ENCODE measurements around the gene SLC22A1. TPM values are rescaled to one million over a fixed set of nuclear protein-coding genes. Genes with fewer than 3 reads are reported as not detected.
A peak's percentile ranks its signal among the peaks of the same experiment; 100 is the strongest.
"Not testable (repeated sequence)": the region's sequence is repeated elsewhere in the genome, so short reads cannot be mapped to it uniquely, and the experiment has no call there.

Gene SLC22A1
- total RNA-seq, 1 experiment from 2014 or later, result 0.39 TPM

DNA sequence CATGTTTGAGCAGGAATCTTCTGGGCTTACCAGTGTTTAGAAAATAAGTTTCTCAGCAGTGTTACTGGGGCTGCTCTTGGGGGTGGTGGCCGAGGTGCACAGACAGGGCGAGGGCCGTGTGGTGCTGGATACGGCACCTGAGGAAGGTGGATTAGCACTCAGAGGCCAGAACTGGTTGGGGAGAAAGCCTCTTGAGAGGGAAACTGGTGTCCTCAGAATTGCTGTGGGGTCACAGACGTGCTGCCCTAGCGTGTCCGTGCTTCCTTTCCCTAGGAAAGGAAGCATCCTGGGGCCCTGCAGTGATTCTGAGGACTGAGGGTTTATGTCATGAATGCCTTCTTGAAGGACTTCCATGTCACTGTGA, 32.1 kb upstream of the SLC22A1 start:
- no peak overlapping the region for H2BK120ac ChIP-seq (ENCODE audit: low read depth, low read length, poor library complexity, severe bottlenecking)
- H4K20me1 ChIP-seq (ENCODE audit: control insufficient read depth, insufficient read depth, insufficient read length), result no peaks in the 10 kb centered on the region
- H2BK15ac ChIP-seq (ENCODE audit: low read depth, low read length), result no peak overlapping the region
- DNase-seq, result no peak
- Mint-ChIP-seq H3K4me3 (no peak overlapping the region), H3K9me3 (no peaks in the 10 kb centered on the region), H3K27ac (0 out of 7 replicates have a peak overlapping the region, but pooled peaks of 1 of the 3 experiments have one; percentile 57), H3K27me3 (ENCODE audit: low read depth) (no peaks in the 10 kb centered on the region), H3K4me1 (no peaks in the 10 kb centered on the region), H3K36me3 (ENCODE audit: insufficient read depth in 1 of 3, low read depth in 3 of 3) (peaks cover 58 to 87% (median 79%) of the 10 kb centered on the region in 3 experiments; a peak in 6 of 7 replicates)
- no peak overlapping the region for H2AK5ac ChIP-seq (ENCODE audit: insufficient read length, low read length)
- no peaks in the 10 kb centered on the region for H3K27me3 ChIP-seq (ENCODE audit: insufficient read depth, low read length)
- H3K79me2 ChIP-seq (ENCODE audit: insufficient read depth, low read length), result no peaks in the 10 kb centered on the region
- H3K79me1 ChIP-seq (ENCODE audit: insufficient read depth, low read depth, low read length, poor library complexity, severe bottlenecking), result no peaks in the 10 kb centered on the region
- no peak overlapping the region for H3K56ac ChIP-seq (ENCODE audit: insufficient read length, low read depth, low read length)
- no peak overlapping the region for H4K91ac ChIP-seq (ENCODE audit: insufficient read length, low read depth, low read length)
- H3K9ac ChIP-seq (ENCODE audit: extremely low read depth, insufficient read length, low read length), result no peak overlapping the region
- H3K14ac ChIP-seq (ENCODE audit: insufficient read depth, low read length), result no peak overlapping the region
- H4K8ac ChIP-seq (replicated peaks; ENCODE audit: insufficient read length, low read depth, low read length), result no peak overlapping the region
- no peak overlapping the region for H3T11ph ChIP-seq (ENCODE audit: low read length)
- no peak overlapping the region for H3K27ac ChIP-seq (ENCODE audit: insufficient read length, low read depth, low read length)
- H3K9me3 ChIP-seq (ENCODE audit: control insufficient read depth, low read depth, low read length), result no peaks in the 10 kb centered on the region
- no peaks in the 10 kb centered on the region for H3K23me2 ChIP-seq (ENCODE audit: insufficient read length, low read depth, low read length, poor library complexity, severe bottlenecking)
- no peak overlapping the region for H3K23ac ChIP-seq (ENCODE audit: insufficient read length, low read depth, low read length)
- H3K4me2 ChIP-seq (ENCODE audit: insufficient read depth, insufficient read length, low read length), result no peak overlapping the region
- H2BK12ac ChIP-seq (ENCODE audit: insufficient read length, low read depth, low read length), result no peak overlapping the region
- TF ChIP-seq, protein P1, sequence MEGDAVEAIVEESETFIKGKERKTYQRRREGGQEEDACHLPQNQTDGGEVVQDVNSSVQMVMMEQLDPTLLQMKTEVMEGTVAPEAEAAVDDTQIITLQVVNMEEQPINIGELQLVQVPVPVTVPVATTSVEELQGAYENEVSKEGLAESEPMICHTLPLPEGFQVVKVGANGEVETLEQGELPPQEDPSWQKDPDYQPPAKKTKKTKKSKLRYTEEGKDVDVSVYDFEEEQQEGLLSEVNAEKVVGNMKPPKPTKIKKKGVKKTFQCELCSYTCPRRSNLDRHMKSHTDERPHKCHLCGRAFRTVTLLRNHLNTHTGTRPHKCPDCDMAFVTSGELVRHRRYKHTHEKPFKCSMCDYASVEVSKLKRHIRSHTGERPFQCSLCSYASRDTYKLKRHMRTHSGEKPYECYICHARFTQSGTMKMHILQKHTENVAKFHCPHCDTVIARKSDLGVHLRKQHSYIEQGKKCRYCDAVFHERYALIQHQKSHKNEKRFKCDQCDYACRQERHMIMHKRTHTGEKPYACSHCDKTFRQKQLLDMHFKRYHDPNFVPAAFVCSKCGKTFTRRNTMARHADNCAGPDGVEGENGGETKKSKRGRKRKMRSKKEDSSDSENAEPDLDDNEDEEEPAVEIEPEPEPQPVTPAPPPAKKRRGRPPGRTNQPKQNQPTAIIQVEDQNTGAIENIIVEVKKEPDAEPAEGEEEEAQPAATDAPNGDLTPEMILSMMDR (conservative IDR thresholded peaks at IDR 0.05), result no peak
- no peak overlapping the region for H2BK5ac ChIP-seq (ENCODE audit: insufficient read length, low read length)
- H3K18ac ChIP-seq (ENCODE audit: insufficient read length, low read depth, low read length), result no peak overlapping the region
- no peak overlapping the region for H2AFZ ChIP-seq (ENCODE audit: low read length)
- no peak overlapping the region for H4K5ac ChIP-seq (ENCODE audit: insufficient read length, low read depth, low read length)
- no peak overlapping the region for H3K4ac ChIP-seq (ENCODE audit: low read depth, low read length)
- no peak overlapping the region for H2BK20ac ChIP-seq (ENCODE audit: low read depth, low read length, poor library complexity, severe bottlenecking)
- WGBS (ENCODE audit: extremely low coverage, insufficient read length, low lambda C conversion rate), result no CpG with 5 or more reads among the region's 7 CpGs
- H3K4me1 ChIP-seq (ENCODE audit: insufficient read depth, low read length), result no peaks in the 10 kb centered on the region

GRCh38 chr6:160090442-160091239, 31.0 kb upstream of the SLC22A1 start:
- H3K23ac ChIP-seq (ENCODE audit: insufficient read length, low read depth, low read length); H3K9me3 ChIP-seq (ENCODE audit: control insufficient read depth, low read depth, low read length); H3K4me1 ChIP-seq (ENCODE audit: insufficient read depth, low read length); H3K56ac ChIP-seq (ENCODE audit: insufficient read length, low read depth, low read length); H4K91ac ChIP-seq (ENCODE audit: insufficient read length, low read depth, low read length); H2BK15ac ChIP-seq (ENCODE audit: low read depth, low read length); H2AK5ac ChIP-seq (ENCODE audit: insufficient read length, low read length); H3K27ac Mint-ChIP-seq; H4K5ac ChIP-seq (ENCODE audit: insufficient read length, low read depth, low read length); H3K23me2 ChIP-seq (ENCODE audit: insufficient read length, low read depth, low read length, poor library complexity, severe bottlenecking); H2BK12ac ChIP-seq (ENCODE audit: insufficient read length, low read depth, low read length); H2BK5ac ChIP-seq (ENCODE audit: insufficient read length, low read length); H2BK20ac ChIP-seq (ENCODE audit: low read depth, low read length, poor library complexity, severe bottlenecking); H3K14ac ChIP-seq (ENCODE audit: insufficient read depth, low read length); H3K4ac ChIP-seq (ENCODE audit: low read depth, low read length); H3K4me1 Mint-ChIP-seq; H3T11ph ChIP-seq (ENCODE audit: low read length); H4K20me1 ChIP-seq (ENCODE audit: control insufficient read depth, insufficient read depth, insufficient read length); H3K27ac ChIP-seq (ENCODE audit: insufficient read length, low read depth, low read length); H2AFZ ChIP-seq (ENCODE audit: low read length); H3K4me3 Mint-ChIP-seq; H3K18ac ChIP-seq (ENCODE audit: insufficient read length, low read depth, low read length); H3K9me3 Mint-ChIP-seq; H3K79me1 ChIP-seq (ENCODE audit: insufficient read depth, low read depth, low read length, poor library complexity, severe bottlenecking); DNase-seq; H3K79me2 ChIP-seq (ENCODE audit: insufficient read depth, low read length); H3K27me3 ChIP-seq (ENCODE audit: insufficient read depth, low read length); H3K9ac ChIP-seq (ENCODE audit: extremely low read depth, insufficient read length, low read length); H3K4me2 ChIP-seq (ENCODE audit: insufficient read depth, insufficient read length, low read length); H4K8ac ChIP-seq (replicated peaks; ENCODE audit: insufficient read length, low read depth, low read length); H3K27me3 Mint-ChIP-seq (ENCODE audit: low read depth); H2BK120ac ChIP-seq (ENCODE audit: low read depth, low read length, poor library complexity, severe bottlenecking): not testable (repeated sequence)
- peaks cover 55 to 83% (median 72%) of the 10 kb centered on the region in 3 experiments; a peak in 6 of 7 replicates for H3K36me3 Mint-ChIP-seq (ENCODE audit: insufficient read depth in 1 of 3, low read depth in 3 of 3)
- WGBS (ENCODE audit: extremely low coverage, insufficient read length, low lambda C conversion rate), result no CpG with 5 or more reads among the region's 32 CpGs

All from H9 (cell line).